GM21381 (cell line): ENCODE results near the gene ATG13.
"Not testable (repeated sequence)": the region's sequence is repeated elsewhere in the genome, so short reads cannot be mapped to it uniquely, and the experiment has no call there.

Source experiments
- ATAC-seq: cut with Tn5 transposase; IDR thresholded peaks from one replicate; pipeline ENCODE4 v1.9.1; 2021; ENCODE audit warnings: mild to moderate bottlenecking, moderate library complexity; ENCODE audit not compliant: unreplicated experiment

ATG13 gene

GRCh38 chr11:46617134-46617971 lies at the start of gene ATG13, which contains the start of gene HARBI1:
TSS of gene ATG13 (plus strand) at chr11:46617553. CDS start at chr11:46644292, 26,739 bp downstream.
TSS of gene HARBI1 (minus strand) at chr11:46617227. CDS start at chr11:46616237, 990 bp downstream.
- ATAC-seq, result peak; percentile 95

- ATAC-seq, result no peak
Observed at GRCh38 chr11:46570790-46571398, 46.5 kb upstream of the ATG13 start.

GRCh38 chr11:46574656-46575055 lies 42.7 kb upstream of the ATG13 start:
- no peak for ATAC-seq

- no peak for ATAC-seq
Observed at GRCh38 chr11:46577058-46577457, 40.3 kb upstream of the ATG13 start.

GRCh38 chr11:46582588-46582987 lies 34.8 kb upstream of the ATG13 start:
- no peak for ATAC-seq

GRCh38 chr11:46583513-46583912 lies 33.8 kb upstream of the ATG13 start:
- ATAC-seq, result not testable (repeated sequence)

- ATAC-seq, result no peak
Observed at GRCh38 chr11:46588131-46588530, 29.2 kb upstream of the ATG13 start.

GRCh38 chr11:46588915-46589314 lies 28.4 kb upstream of the ATG13 start:
- ATAC-seq, result no peak

GRCh38 chr11:46590740-46591605 lies 26.4 kb upstream of the ATG13 start:
- no peak for ATAC-seq

GRCh38 chr11:46593550-46594373 lies 23.6 kb upstream of the ATG13 start, which contains the start of gene AMBRA1:
TSS of gene AMBRA1 (minus strand) at chr11:46594023. CDS start at chr11:46548380, 45,643 bp downstream.
- peak; percentile 76 for ATAC-seq

- no peak for ATAC-seq
Observed at GRCh38 chr11:46594374-46594700, 23.0 kb upstream of the ATG13 start.

- ATAC-seq, result no peak
Observed at GRCh38 chr11:46594785-46595184, 22.6 kb upstream of the ATG13 start.

GRCh38 chr11:46597155-46597554 lies 20.2 kb upstream of the ATG13 start:
- no peak for ATAC-seq

- no peak for ATAC-seq
Observed at GRCh38 chr11:46597609-46598219, 19.6 kb upstream of the ATG13 start.

- ATAC-seq, result no peak
Observed at GRCh38 chr11:46599340-46600193, 17.8 kb upstream of the ATG13 start.

- ATAC-seq, result no peak
Observed at GRCh38 chr11:46600194-46600960, 17.0 kb upstream of the ATG13 start.

GRCh38 chr11:46601129-46601528 lies 16.2 kb upstream of the ATG13 start:
- ATAC-seq, result no peak

GRCh38 chr11:46603704-46604308 lies 13.5 kb upstream of the ATG13 start:
- no peak for ATAC-seq
